PC-3 (cell line): ENCODE data around the gene TAOK3. TPM values are rescaled to one million over a fixed set of nuclear protein-coding genes. Genes with fewer than 3 reads are reported as not detected.
"Not testable (repeated sequence)": the region's sequence is repeated elsewhere in the genome, so short reads cannot be mapped to it uniquely, and the experiment has no call there.

Source experiments
- ATAC-seq: fragments of 200-7000 bp; cut with Tn5 transposase; 2 replicates; pipeline ENCODE4 v1.9.1; 2020; ENCODE audit warnings: mild to moderate bottlenecking, moderate library complexity
- BruUV-seq: library from RNA; stranded (reverse); fragments of 400-500 nt; replicated peaks from 2 replicates; lab custom pipeline; 2021; lab: Mats Ljungman, UMichigan
- CTCF ChIA-PET: fragments of 300-600 bp; sonication (Branson Sonifier 250); formaldehyde crosslinking; loops from one replicate; lab custom pipeline; 2022; ENCODE audit warnings: antibody characterized with exemption; lab: Charles Lee
- POLR2A ChIA-PET: fragments of 300-600 bp; sonication (Branson Sonifier 250); formaldehyde crosslinking; loops from one replicate; lab custom pipeline; 2022; ENCODE audit warnings: antibody characterized with exemption; ENCODE audit not compliant: unreplicated experiment; lab: Charles Lee
- DNase-seq: peaks from one replicate; pipeline ENCODE4 v3.0.0-alpha.2; 2015
- H2AFZ ChIP-seq: fragments of 300-600 bp; sonication (generic); 2 replicates; pipeline ENCODE4 v1.6.0; 2016; ENCODE audit warnings: antibody characterized with exemption, low read length
- H3F3A ChIP-seq: fragments of 300-600 bp; sonication (generic); one replicate; pipeline ENCODE4 v1.6.0; 2017; ENCODE audit warnings: antibody characterized with exemption, low read length, control low read depth, mild to moderate bottlenecking; ENCODE audit not compliant: unreplicated experiment
- H3K27ac ChIP-seq: fragments of 300-600 bp; sonication (generic); 2 replicates; pipeline ENCODE4 v1.5.1; 2016; ENCODE audit warnings: mild to moderate bottlenecking, low read length
- H3K27me3 ChIP-seq: fragments of 300-600 bp; sonication (generic); 2 replicates; pipeline ENCODE4 v1.6.1; 2016; ENCODE audit warnings: low read length, mixed read lengths
- H3K36me3 ChIP-seq: fragments of 300-600 bp; sonication (generic); 2 replicates; pipeline ENCODE4 v1.6.1; 2016; ENCODE audit warnings: low read depth, mixed run types, low read length, mixed read lengths
- H3K4me1 ChIP-seq: fragments of 300-600 bp; sonication (generic); 2 replicates; pipeline ENCODE4 v1.5.1; 2016; ENCODE audit warnings: low read length; ENCODE audit not compliant: insufficient read depth
- H3K4me2 ChIP-seq: fragments of 300-600 bp; sonication (generic); 2 replicates; pipeline ENCODE4 v1.6.0; 2016; ENCODE audit warnings: low read length
- H3K4me3 ChIP-seq: fragments of 300-600 bp; sonication (generic); 2 replicates; pipeline ENCODE4 v1.5.1; 2016; ENCODE audit warnings: mild to moderate bottlenecking, low read length, mixed read lengths
- H3K79me2 ChIP-seq: fragments of 300-600 bp; sonication (generic); 2 replicates; pipeline ENCODE4 v1.6.1; 2017; ENCODE audit warnings: low read length, mixed read lengths
- H3K9ac ChIP-seq: fragments of 300-600 bp; sonication (generic); 2 replicates; pipeline ENCODE4 v1.6.0; 2016; ENCODE audit warnings: mild to moderate bottlenecking, low read length
- H3K9me2 ChIP-seq: fragments of 300-600 bp; sonication (generic); replicated peaks from 2 replicates; pipeline ENCODE4 v1.6.1; 2016; ENCODE audit warnings: mixed run types, low read length, mixed read lengths
- H3K9me3 ChIP-seq: fragments of 300-600 bp; sonication (generic); 2 replicates; pipeline ENCODE4 v1.6.1; 2016; ENCODE audit warnings: low read length, mixed read lengths
- H4K20me1 ChIP-seq: fragments of 300-600 bp; sonication (generic); 2 replicates; pipeline ENCODE4 v1.6.1; 2016; ENCODE audit warnings: low read length, mixed read lengths
- CTCF ChIP-seq: fragments of 300-600 bp; sonication (generic); conservative IDR thresholded peaks from 2 replicates; pipeline ENCODE4 v1.5.1; 2017; ENCODE audit warnings: antibody characterized with exemption, low read depth, mild to moderate bottlenecking, low read length
- EZH2 ChIP-seq: fragments of 300-600 bp; sonication (generic); IDR thresholded peaks from one replicate; pipeline ENCODE4 v1.6.1; 2017; ENCODE audit warnings: antibody characterized with exemption, mild to moderate bottlenecking, low read length; ENCODE audit not compliant: unreplicated experiment
- EZH2phosphoT487 ChIP-seq: fragments of 300-600 bp; sonication (generic); IDR thresholded peaks from 2 replicates; pipeline ENCODE4 v1.6.1; 2018; ENCODE audit warnings: mild to moderate bottlenecking, antibody characterized with exemption, low read length, borderline replicate concordance
- intact Hi-C: fragments of 100-400 bp; cut with micrococcal nuclease; formaldehyde crosslinking; loops from 2 replicates; pipeline ENCODE4 v1.9.0; 2023
- total RNA-seq: library from RNA; depleted of rRNA; stranded (reverse); fragments of >200 nt; gene quantifications from 2 replicates; pipeline ENCODE4 v1.2.3, GENCODE V29; 2014

TAOK3 gene
- total RNA-seq, 1 experiment from 2014 or later, result 27.9 TPM

DNA sequence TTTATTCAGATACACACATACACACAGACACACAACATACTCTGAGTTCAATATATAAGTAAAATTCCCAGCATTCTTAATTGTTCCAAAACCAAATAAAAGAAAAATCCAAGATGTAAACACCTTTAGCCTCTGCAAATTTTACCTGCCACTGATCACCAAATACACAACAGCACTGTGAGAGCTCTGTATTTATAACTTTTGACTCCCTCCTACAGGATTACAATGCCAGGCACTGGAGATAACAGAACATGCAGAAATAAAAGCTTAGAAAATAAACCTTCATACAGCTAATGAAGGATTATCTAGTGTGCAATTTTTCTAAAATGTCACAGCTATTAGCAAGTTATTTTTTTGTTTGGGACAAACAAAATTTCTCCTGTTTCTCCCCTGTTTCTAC, 85.0 kb downstream of the TAOK3 start:
- H3K27me3 ChIP-seq, result no peaks in the 10 kb centered on the region
- no TSS peak for BruUV-seq
- H3K9me2 ChIP-seq, result no peaks in the 10 kb centered on the region
- no peak for DNase-seq
- H3K79me2 ChIP-seq, result no peaks in the 10 kb centered on the region
- H3F3A ChIP-seq, result no peaks in the 10 kb centered on the region
- ChIA-PET POLR2A (no interaction called here), CTCF (no interaction called here)
- H3K9ac ChIP-seq, result no peak overlapping the region
- ATAC-seq, result no peak
- H3K4me2 ChIP-seq, result no peak overlapping the region
- intact Hi-C loops, result no loop called here
- H3K9me3 ChIP-seq, result no peaks in the 10 kb centered on the region
- H2AFZ ChIP-seq, result no peak overlapping the region
- H4K20me1 ChIP-seq, result no peaks in the 10 kb centered on the region
- TF ChIP-seq EZH2, result no peak
- TF ChIP-seq CTCF, result no peak
- no peak for TF ChIP-seq EZH2phosphoT487
- no peaks in the 10 kb centered on the region for H3K4me1 ChIP-seq
- no peak overlapping the region for H3K27ac ChIP-seq
- H3K4me3 ChIP-seq, result no peak overlapping the region
- H3K36me3 ChIP-seq, result no peaks in the 10 kb centered on the region

GRCh38 chr12:118282767-118283166, 89.9 kb downstream of the TAOK3 start:
- no peak overlapping the region for H3K27ac ChIP-seq
- ATAC-seq, result no peak
- BruUV-seq, result no TSS peak
- no peak for TF ChIP-seq EZH2phosphoT487
- no peak for TF ChIP-seq EZH2
- TF ChIP-seq CTCF, result no peak
- no peaks in the 10 kb centered on the region for H3K36me3 ChIP-seq
- DNase-seq, result no peak
- no peaks in the 10 kb centered on the region for H3K27me3 ChIP-seq
- H3K9ac ChIP-seq, result no peak overlapping the region
- H3K4me1 ChIP-seq, result no peaks in the 10 kb centered on the region
- H3K9me3 ChIP-seq, result no peaks in the 10 kb centered on the region
- no peak overlapping the region for H3K4me2 ChIP-seq
- ChIA-PET POLR2A (no interaction called here), CTCF (no interaction called here)
- no peak overlapping the region for H2AFZ ChIP-seq
- H3K79me2 ChIP-seq, result no peaks in the 10 kb centered on the region
- intact Hi-C loops, result no loop called here
- H3K4me3 ChIP-seq, result no peak overlapping the region
- no peaks in the 10 kb centered on the region for H4K20me1 ChIP-seq
- no peaks in the 10 kb centered on the region for H3K9me2 ChIP-seq
- H3F3A ChIP-seq, result no peaks in the 10 kb centered on the region

- H3K27ac ChIP-seq, H3K36me3 ChIP-seq, H3K27me3 ChIP-seq, H3K9me3 ChIP-seq, H3K9me2 ChIP-seq, CTCF ChIA-PET, H3K4me2 ChIP-seq, intact Hi-C loops, H3K79me2 ChIP-seq, H3F3A ChIP-seq, H2AFZ ChIP-seq, H3K4me1 ChIP-seq, POLR2A ChIA-PET, DNase-seq, ATAC-seq, H3K9ac ChIP-seq, BruUV-seq, H3K4me3 ChIP-seq, H4K20me1 ChIP-seq: not testable (repeated sequence)
Observed at GRCh38 chr12:118278288-118278687, 94.4 kb downstream of the TAOK3 start.
